GM18511 (cell line): ENCODE measurements around the gene CSGALNACT2.
A peak's percentile ranks its signal among the peaks of the same experiment; 100 is the strongest.

ENCODE experiments used
- ATAC-seq: cut with Tn5 transposase; IDR thresholded peaks from one replicate; pipeline ENCODE4 v1.9.1; 2021; ENCODE audit warnings: mild to moderate bottlenecking, moderate library complexity; ENCODE audit not compliant: unreplicated experiment

The CSGALNACT2 gene

DNA sequence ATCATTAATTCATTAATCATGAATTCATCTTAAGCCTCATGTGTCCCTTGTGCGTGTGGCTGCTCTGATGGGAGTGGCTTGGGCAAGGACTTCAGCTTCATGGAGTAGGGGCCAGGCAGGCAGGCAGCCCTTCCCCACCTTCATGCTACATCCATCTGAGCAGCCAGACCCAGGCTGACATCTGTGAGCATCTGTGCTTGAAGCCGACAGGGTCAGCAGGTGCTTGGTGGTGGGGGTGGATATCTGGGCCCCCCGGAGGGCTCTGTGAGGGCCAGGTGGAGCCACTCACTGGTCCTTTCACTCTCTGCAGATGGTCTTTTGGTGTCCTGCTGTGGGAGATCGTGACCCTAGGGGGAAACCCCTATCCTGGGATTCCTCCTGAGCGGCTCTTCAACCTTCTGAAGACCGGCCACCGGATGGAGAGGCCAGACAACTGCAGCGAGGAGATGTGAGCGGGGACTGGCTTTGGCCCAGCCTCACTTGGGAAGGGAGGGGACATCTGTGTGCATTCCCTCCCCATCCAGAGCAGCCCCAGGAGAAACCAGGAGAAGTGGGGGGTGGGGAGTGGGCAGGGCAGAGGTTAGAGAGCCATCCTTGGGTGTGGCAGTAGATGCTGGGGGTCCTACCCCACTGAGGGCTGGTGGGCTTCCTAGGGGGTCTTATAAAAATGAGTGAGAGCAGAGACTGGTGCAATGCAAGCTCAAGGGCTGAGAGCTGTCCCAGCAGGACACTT lies 14.7 kb upstream of the CSGALNACT2 start:
- ATAC-seq = no peak

DNA sequence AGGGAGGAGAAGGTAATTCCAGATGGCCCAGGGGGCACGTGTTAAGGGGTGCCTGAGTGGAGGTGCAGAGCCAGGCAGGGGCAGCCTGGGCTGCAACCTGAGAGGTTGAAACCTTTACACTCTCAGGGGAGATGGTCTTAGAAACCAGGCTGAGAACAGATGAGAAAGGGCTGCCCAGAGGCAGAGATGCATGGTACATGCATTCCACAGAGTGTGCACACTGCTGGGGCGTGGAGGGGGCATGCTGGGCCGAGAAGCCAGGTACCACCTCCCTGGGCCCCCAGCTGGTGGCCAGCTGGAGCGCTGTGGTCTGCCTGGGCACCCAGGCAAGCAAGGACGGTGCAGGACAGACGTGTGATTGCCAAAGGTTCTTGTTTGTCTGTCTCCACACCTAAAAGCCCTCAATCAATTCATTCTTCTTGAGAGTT lies 14.1 kb upstream of the CSGALNACT2 start:
- no peak for ATAC-seq

DNA sequence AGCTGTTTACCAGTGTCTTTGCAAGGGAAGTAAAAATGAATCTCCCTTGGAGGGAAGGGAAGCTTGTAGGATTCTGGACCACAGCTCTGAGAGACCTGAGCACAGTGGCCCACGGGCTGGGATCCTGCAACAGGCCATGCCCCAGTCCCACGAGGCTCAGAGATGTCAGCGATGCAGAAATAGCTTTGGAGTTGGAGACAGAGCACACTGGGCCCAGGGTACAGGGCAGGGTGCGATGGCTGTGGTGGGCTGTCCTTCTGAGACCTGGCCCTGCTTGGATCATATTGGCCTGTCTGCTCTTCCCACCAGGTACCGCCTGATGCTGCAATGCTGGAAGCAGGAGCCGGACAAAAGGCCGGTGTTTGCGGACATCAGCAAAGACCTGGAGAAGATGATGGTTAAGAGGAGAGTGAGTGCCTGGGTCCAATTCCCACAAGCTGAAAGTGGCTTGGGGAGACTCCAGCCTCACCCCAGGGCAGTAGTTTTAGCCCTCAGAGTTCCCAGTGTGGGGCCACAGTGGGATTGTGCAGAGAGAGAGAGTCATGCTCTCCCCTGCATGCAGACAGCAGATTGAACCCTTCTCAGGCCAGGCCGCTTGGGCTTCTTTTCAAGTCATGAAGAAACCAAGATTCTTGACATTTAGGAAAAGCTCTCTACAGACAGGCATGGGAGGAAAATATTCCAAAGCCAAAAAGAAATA lies 13.5 kb upstream of the CSGALNACT2 start:
- ATAC-seq = no peak

DNA sequence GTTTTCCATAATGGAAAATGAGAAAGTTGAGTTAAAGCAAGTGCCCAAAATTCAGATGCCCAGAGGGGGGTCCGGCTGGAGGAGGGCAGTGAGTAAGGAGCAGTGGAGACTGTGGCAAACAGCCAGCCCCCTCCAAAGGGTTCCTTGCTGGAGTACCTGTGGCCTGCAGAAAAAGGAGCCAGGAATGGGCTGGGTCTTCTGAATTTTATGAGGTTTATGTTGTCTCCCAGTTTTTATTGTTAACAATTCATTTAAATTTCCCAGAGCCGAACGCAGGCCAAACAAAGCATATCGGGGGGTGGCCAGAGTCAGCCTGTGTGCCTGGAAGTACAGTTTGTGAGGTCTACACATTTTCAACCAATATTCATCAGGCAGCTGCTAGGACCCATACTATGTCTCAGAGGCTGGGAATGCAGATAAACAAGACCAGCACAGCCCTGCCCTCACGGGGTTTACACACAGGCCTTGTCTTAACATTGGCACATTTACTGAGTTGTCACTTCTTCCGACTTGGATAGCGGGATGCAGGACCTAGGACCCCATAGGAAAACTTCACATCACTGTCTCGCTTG lies 12.9 kb upstream of the CSGALNACT2 start:
- ATAC-seq = no peak

DNA sequence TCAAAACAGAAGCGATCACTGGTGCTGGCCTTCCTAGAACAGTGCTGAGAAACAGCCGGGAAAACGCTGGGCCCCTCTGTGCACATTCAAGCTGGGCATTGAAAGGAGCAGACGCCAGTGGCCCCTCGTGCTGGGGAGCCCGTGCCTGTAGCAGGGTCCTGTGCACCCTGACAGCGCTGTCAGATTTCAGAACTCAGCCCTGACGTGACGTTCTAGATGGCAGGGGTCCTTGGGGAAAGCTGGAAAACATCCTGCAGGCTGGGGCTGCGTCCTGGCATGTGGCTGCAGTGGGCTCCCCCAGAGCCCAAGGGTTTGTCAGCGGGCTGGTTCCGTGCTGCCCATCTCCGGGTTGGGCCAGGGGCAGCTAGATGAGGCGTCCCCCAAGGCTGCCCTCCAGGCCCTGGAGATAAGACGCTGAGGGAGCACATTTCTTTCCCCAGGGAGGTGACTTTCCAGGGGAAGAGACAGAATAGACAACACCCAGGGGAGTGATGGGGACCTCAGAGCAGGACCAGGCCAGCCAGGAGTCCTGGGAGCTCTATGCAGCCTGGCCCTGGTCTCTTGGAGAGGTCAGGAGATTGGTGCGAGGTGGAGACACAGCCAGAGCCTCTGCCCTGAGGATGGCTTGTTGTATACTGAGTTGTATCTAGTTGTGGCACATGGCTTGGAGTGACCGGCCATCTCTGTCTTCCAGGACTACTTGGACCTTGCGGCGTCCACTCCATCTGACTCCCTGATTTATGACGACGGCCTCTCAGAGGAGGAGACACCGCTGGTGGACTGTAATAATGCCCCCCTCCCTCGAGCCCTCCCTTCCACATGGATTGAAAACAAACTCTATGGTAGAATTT lies 12.1 kb upstream of the CSGALNACT2 start:
- ATAC-seq = no peak

GRCh38 chr10:43126759-43127424 lies 11.4 kb upstream of the CSGALNACT2 start:
- peak; percentile 52 for ATAC-seq

DNA sequence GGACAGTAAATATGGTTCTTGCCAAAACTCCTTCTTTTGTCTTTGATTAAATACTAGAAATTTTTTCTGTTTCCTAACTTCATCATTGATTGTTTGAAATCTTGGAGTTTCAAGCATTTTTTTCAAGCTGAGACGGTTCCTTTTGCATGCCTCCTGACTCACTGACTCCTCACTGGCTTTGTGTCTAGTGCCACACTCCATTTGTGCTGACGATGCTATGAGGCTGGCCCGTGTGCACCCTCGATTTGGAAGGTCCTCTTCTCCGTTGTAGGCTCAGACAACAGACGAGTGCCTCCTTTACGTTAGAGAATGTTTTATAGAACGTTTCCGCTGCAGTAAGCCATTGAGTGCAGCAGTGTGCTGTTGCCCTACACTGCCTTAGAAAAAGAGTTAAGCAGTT lies 10.8 kb upstream of the CSGALNACT2 start:
- ATAC-seq = no peak

- no peak for ATAC-seq
Measured at GRCh38 chr10:43128331-43128730, 9.9 kb upstream of the CSGALNACT2 start.

DNA sequence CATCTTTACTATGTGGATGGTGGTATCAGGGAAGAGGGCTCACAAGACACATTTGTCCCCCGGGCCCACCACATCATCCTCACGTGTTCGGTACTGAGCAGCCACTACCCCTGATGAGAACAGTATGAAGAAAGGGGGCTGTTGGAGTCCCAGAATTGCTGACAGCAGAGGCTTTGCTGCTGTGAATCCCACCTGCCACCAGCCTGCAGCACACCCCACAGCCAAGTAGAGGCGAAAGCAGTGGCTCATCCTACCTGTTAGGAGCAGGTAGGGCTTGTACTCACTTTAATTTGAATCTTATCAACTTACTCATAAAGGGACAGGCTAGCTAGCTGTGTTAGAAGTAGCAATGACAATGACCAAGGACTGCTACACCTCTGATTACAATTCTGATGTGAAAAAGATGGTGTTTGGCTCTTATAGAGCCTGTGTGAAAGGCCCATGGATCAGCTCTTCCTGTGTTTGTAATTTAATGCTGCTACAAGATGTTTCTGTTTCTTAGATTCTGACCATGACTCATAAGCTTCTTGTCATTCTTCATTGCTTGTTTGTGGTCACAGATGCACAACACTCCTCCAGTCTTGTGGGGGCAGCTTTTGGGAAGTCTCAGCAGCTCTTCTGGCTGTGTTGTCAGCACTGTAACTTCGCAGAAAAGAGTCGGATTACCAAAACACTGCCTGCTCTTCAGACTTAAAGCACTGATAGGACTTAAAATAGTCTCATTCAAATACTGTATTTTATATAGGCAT lies 9.1 kb upstream of the CSGALNACT2 start:
- ATAC-seq = peak; percentile 76

GRCh38 chr10:43130770-43131171 lies 7.5 kb upstream of the CSGALNACT2 start:
- ATAC-seq = no peak

DNA sequence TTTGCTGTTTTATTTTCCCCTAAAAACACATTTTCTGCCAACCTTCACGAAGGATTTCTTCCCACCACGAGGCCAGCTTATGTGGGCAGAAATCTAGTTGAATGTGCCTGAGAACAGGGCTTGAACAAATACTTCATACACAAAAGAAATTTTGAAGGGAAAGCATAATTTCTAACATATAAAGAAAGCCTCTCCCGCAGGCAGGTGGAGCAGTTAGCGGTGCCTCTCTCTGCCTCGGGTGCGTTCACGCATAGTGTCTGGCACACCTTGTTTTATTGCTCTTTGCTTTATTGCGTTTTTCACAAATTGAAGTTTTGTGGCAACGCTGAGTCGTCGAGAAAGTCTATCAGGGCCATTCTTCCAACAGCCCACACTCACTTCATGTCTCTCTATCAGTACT lies 7.0 kb upstream of the CSGALNACT2 start:
- no peak for ATAC-seq

DNA sequence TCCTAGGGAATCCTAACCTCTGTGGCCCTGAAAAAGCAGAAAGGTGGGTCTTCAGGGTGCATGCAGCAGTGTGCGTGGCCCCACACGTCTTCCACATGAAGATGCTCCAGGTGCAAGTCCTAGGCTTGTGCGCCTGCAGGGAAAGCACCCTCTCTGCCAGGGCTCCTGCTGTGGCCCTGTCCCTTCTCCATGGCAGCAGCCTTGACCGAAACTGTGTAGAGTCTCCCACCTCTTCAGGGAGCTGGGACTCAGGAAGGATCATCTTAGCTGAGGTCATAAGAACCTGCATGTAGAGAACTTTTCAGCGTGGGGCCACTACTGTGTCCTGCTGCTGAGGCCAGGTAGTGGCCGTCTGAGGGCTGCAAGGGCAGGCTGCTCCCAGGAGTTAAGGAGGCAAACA lies 6.3 kb upstream of the CSGALNACT2 start:
- ATAC-seq = no peak

GRCh38 chr10:43132867-43133787 lies 5.1 kb upstream of the CSGALNACT2 start:
- no peak for ATAC-seq

DNA sequence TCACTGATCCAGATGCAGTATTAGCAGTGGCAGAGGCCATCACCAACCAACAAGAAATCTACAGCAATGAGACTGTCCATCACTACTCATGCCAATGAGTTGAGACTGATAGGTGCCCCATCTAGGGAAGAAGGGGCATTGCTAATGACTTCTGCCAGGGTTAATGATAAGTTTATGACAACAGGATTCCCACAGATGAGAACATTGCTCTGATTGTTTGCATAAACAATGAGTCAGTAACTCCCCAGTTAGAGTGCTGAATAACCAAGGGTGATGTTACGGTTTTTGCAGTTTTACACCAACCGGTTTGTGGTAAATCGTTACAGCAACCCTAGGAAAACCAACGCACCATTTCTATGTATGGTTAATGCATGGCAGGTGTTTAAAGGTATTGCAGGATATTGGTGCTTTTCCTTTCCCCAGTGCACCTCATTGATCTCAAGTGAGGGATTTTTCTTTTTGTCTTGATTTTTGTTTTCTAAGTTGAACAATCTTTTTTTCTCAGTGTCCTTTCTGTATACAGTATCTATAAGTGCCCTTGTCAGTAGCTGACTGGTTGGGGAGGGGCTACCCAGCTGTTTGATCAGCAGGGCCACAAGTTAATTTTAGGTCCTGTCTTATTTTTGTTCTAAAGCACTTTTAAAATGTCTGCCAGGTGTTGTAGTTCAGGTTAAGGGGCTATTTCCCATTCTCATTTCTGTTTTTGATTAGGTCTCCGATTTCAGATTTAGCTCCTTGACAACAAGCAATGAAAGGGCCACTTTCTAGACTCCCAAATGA lies 3.9 kb upstream of the CSGALNACT2 start:
- ATAC-seq = no peak

GRCh38 chr10:43135064-43135463 lies 3.2 kb upstream of the CSGALNACT2 start:
- no peak for ATAC-seq

DNA sequence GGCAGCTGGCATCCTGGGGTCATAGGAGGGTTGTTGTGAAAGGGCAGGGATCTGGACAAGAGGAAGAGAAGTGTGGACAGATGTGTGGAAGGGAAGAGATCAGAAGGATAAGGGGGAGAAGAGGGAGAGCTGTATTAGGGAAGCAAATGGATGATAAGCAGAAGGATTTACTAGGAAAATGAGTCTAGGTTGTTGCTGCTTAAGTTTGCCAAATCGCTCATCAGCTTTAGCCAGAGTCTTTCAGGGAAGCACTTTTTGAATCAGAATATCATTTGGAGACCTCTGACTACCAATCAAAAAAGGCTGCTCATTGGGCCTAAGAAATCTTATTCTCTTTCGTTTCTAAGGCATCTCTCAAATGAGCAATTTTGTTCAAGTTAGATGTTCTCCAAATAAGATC lies 2.6 kb upstream of the CSGALNACT2 start:
- no peak for ATAC-seq

GRCh38 chr10:43136432-43136831 lies 1.8 kb upstream of the CSGALNACT2 start:
- no peak for ATAC-seq
